Smooth muscle cell (in vitro differentiated cells): ENCODE measurements around the gene BCL7A. TPM values are rescaled to one million over a fixed set of nuclear protein-coding genes. Genes with fewer than 3 reads are reported as not detected.

Source experiments
- DNase-seq: peaks from one replicate; lab custom pipeline; 2025; ENCODE audit not compliant: unreplicated experiment; lab: John Stamatoyannopoulos, UW
- H2AFZ ChIP-seq: fragments of 200-600 bp; sonication (generic); 2 replicates; pipeline ENCODE4 v1.6.0; 2016; ENCODE audit warnings: antibody characterized with exemption, low read depth, mild to moderate bottlenecking
- H3F3A ChIP-seq: fragments of 200-600 bp; sonication (generic); 2 replicates; pipeline ENCODE4 v1.6.0; 2017; ENCODE audit warnings: antibody characterized with exemption, low read depth
- H3K27ac ChIP-seq: fragments of 200-600 bp; sonication (generic); 2 replicates; pipeline ENCODE4 v1.5.1; 2016; ENCODE audit warnings: low read depth, mild to moderate bottlenecking
- H3K27me3 ChIP-seq: fragments of 200-600 bp; sonication (generic); 2 replicates; pipeline ENCODE4 v1.6.1; 2016; ENCODE audit warnings: low read depth, mild to moderate bottlenecking
- H3K36me3 ChIP-seq: fragments of 200-600 bp; sonication (generic); 2 replicates; pipeline ENCODE4 v1.5.1; 2016; ENCODE audit warnings: low read depth
- H3K4me1 ChIP-seq: fragments of 200-600 bp; sonication (generic); 2 replicates; pipeline ENCODE4 v1.5.1; 2016; ENCODE audit warnings: low read depth
- H3K4me2 ChIP-seq: fragments of 200-600 bp; sonication (generic); 2 replicates; pipeline ENCODE4 v1.6.0; 2016; ENCODE audit warnings: mild to moderate bottlenecking
- H3K4me3 ChIP-seq: fragments of 200-600 bp; sonication (generic); 2 replicates; pipeline ENCODE4 v1.5.1; 2016; ENCODE audit warnings: mild to moderate bottlenecking
- H3K79me2 ChIP-seq: fragments of 200-600 bp; sonication (generic); 2 replicates; pipeline ENCODE4 v1.6.0; 2016; ENCODE audit warnings: low read depth, mild to moderate bottlenecking
- H3K9ac ChIP-seq: fragments of 200-600 bp; sonication (generic); 2 replicates; pipeline ENCODE4 v1.6.0; 2016; ENCODE audit warnings: low read depth
- H3K9me3 ChIP-seq: fragments of 200-600 bp; sonication (generic); replicated peaks from 2 replicates; pipeline ENCODE4 v1.5.1; 2016; ENCODE audit warnings: low read depth
- H4K20me1 ChIP-seq: fragments of 200-600 bp; sonication (generic); 2 replicates; pipeline ENCODE4 v1.6.0; 2016; ENCODE audit warnings: low read depth
- CTCF ChIP-seq: fragments of 200-600 bp; sonication (generic); IDR thresholded peaks from 2 replicates; pipeline ENCODE4 v1.5.1; 2017; ENCODE audit warnings: borderline replicate concordance, mild to moderate bottlenecking, antibody characterized with exemption; ENCODE audit not compliant: insufficient read depth, poor library complexity, severe bottlenecking
- WGBS: methylation state at CpG from one replicate; pipeline ENCODE4 v1.1.7; 2016; ENCODE audit warnings: low lambda C conversion rate; 5-methylcytosine and 5-hydroxymethylcytosine counted together
- polyA plus RNA-seq: library from polyadenylated mRNA; unstranded; fragments of >200 nt; fragmentation: Nextera tagmentation; extraction: Ambion mirVana; gene quantifications from 2 replicates; pipeline ENCODE4 v1.2.1, GENCODE V29; 2016
- total RNA-seq: library from RNA; depleted of rRNA; stranded (reverse); fragments of >200 nt; gene quantifications from 2 replicates; pipeline ENCODE4 v1.2.3, GENCODE V29; 2014

Gene BCL7A
- total and polyA plus RNA-seq, 2 experiments from 2014 or later, result 2.7 to 3.0 TPM

GRCh38 chr12:122062832-122063693 is 41.4 kb downstream of the BCL7A start:
- H2AFZ ChIP-seq, result peak overlapping the region; percentile 89
- H3K4me2 ChIP-seq, result peak overlapping the region; percentile 53
- no peaks in the 10 kb centered on the region for H4K20me1 ChIP-seq
- no peaks in the 10 kb centered on the region for H3K9me3 ChIP-seq
- 26% methylated on average over 19 of the region's 19 CpGs for WGBS
- H3K79me2 ChIP-seq, result no peaks in the 10 kb centered on the region
- no peak for TF ChIP-seq CTCF
- no peak overlapping the region for H3K9ac ChIP-seq
- peaks cover 24% of the 10 kb centered on the region for H3K4me1 ChIP-seq
- no peaks in the 10 kb centered on the region for H3K27me3 ChIP-seq
- H3K27ac ChIP-seq, result peak overlapping the region; percentile 68
- DNase-seq, result peak; percentile 8
- peaks cover 9% of the 10 kb centered on the region for H3F3A ChIP-seq
- H3K4me3 ChIP-seq, result no peak overlapping the region
- no peaks in the 10 kb centered on the region for H3K36me3 ChIP-seq

DNA sequence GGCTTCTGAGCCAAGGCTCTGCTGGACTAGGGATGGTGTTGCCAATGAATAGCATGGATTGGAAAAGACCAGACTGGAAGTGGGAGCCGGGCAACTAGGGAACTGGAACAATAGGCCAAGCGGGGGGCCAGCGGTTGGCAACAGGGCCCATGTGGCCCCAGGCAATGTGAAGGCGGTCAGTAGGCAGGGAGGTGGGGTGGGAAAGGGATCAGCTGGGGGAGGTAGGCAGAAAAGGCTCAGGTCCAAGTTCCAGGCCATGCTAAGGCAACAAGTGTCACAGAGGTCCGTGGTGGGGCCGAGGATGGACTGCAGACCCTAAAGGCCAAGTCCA is 42.0 kb downstream of the BCL7A start:
- no peak overlapping the region for H3K9ac ChIP-seq

GRCh38 chr12:122064025-122064777 is 42.5 kb downstream of the BCL7A start:
- Histone ChIP-seq H3K9me3 (no peaks in the 10 kb centered on the region), H3K36me3 (no peaks in the 10 kb centered on the region), H3K4me3 (no peak overlapping the region), H3K9ac (peak overlapping the region; percentile 58), H3K79me2 (no peaks in the 10 kb centered on the region), H3F3A (peaks cover 9% of the 10 kb centered on the region), H3K4me2 (peak overlapping the region; percentile 73), H2AFZ (no peak overlapping the region), H3K27ac (peak overlapping the region; percentile 88), H3K27me3 (no peaks in the 10 kb centered on the region), H4K20me1 (no peaks in the 10 kb centered on the region), H3K4me1 (peaks cover 24% of the 10 kb centered on the region)
- peak; percentile 27 for TF ChIP-seq CTCF
- peak; percentile 33 for DNase-seq
- WGBS, result 56% methylated on average over 14 of the region's 14 CpGs

More for the DNA sequence above, 42.0 kb downstream of the BCL7A start:
- Histone ChIP-seq H4K20me1 (no peaks in the 10 kb centered on the region), H3F3A (peaks cover 9% of the 10 kb centered on the region), H3K27me3 (no peaks in the 10 kb centered on the region), H3K9me3 (no peaks in the 10 kb centered on the region), H3K4me2 (peak overlapping the region; percentile 53), H3K4me1 (peaks cover 24% of the 10 kb centered on the region), H3K4me3 (no peak overlapping the region), H3K27ac (peak overlapping the region; percentile 68), H3K36me3 (no peaks in the 10 kb centered on the region), H3K79me2 (no peaks in the 10 kb centered on the region), H2AFZ (peak overlapping the region; percentile 89)
- DNase-seq, result no peak
- WGBS, result 65% methylated on average over 6 of the region's 6 CpGs
- TF ChIP-seq CTCF, result no peak
